Ammon's horn (tissue), 1 donor: ENCODE measurements around the gene NXN.
"Not testable (repeated sequence)": the region's sequence is repeated elsewhere in the genome, so short reads cannot be mapped to it uniquely, and the experiment has no call there.

Experiments
- DNase-seq: peaks from one replicate; pipeline ENCODE4 v3.0.0-alpha.2; 2016; ENCODE audit warnings: low spot score

NXN gene

DNA sequence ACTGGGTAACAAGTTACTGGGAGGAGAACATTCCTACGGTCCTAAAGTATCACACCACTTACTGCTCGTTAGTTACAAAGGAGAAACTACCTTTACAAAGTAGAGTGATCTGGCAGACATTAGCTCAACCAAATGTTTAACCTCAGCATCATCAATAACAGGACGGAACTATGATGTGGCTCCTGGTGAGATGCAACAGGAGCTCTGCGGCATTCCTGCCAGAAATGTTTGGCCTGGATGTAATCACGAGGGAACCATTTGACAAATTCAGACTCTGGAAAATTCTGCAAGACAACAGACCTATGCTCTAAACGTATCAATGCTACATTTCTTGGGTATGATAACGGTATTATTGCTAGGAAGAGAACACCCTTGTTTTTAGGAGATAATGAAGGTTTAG lies 117.0 kb downstream of the NXN start:
- no peak for DNase-seq

GRCh38 chr17:861364-861763 lies 118.2 kb downstream of the NXN start:
- DNase-seq, result no peak

DNA sequence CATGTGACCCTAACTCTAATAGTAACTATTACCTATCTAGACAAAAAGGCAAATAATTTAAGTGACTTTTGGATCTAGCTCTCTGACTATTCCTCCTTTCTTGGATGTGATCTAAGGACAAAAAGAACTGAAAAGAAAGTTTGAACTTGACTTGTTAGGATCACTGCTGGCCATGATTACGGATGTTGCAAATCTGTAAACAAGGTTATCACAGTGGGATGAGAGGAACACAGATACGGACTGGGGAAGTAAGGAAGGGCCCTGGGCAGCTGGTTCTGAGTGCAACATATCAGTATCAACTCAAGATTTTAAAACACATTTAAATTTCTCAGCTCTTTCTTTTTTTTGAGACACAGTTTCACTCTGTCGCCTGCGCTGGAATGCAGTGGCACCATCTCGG lies 118.8 kb downstream of the NXN start:
- no peak for DNase-seq

- no peak for DNase-seq
These were observed 119.8 kb downstream of the NXN start for GRCh38 chr17:859824-860195.

- DNase-seq, result no peak
These were observed 120.3 kb downstream of the NXN start for GRCh38 chr17:859061-859823.

DNA sequence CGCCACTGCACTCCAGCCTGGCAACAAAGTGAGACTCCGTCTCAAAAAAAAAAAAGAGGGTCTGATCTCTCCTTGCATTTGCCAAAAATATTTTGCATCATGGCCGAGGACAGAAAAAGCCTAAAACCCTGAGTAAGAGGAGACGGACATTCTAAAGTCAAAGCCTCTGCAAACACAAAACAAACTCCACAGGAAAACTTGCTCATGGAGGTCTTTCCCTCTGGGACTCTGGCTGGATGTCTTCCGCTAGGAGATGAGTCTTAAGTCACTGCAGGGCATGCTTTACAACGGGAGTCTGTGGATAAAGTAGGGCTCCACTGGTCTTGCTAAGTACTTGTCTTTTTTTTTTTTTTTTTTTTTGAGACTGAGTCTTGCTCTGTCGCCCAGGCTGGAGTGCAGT lies 123.4 kb downstream of the NXN start:
- no peak for DNase-seq

DNA sequence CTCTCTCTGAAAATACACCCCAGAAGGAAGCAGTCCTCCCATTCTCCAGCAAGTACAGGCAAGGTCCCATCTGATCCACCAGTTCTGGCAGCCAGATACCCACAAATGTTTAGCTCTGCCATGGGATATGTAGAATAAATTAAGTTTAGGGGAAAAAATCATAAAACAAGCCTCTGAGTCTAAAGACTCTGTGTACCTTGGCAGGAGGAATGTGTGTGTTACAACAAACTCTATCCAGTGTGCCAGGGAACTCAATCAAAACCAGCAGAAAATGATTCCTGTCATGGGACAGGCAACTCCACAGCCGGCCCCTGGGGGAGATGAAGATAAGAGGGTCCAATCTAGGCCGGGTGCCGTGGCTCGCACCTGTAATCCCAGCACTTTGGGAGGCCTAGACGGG lies 124.0 kb downstream of the NXN start:
- no peak for DNase-seq

DNA sequence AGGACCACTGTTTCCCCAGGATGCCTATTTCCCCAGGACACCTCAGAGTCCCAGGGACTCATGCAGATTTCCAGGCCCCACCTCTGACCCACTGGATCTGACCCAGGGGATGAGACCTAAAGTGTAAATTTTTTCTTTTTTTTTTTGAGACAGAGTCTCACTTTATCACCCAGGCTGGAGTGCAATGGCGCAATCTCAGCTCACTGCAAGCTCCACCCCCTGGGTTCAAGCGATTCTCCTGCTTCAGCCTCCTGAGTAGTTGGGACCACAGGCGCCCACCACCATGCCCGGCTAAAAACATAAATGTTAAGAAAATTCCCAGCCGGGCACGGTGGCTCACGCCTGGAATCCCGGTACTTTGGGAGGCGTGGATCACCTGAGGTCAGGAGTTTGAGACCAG lies 126.7 kb downstream of the NXN start:
- DNase-seq, result not testable (repeated sequence)

GRCh38 chr17:852349-852748 lies 127.2 kb downstream of the NXN start:
- no peak for DNase-seq

GRCh38 chr17:851924-852323 lies 127.7 kb downstream of the NXN start:
- no peak for DNase-seq

DNA sequence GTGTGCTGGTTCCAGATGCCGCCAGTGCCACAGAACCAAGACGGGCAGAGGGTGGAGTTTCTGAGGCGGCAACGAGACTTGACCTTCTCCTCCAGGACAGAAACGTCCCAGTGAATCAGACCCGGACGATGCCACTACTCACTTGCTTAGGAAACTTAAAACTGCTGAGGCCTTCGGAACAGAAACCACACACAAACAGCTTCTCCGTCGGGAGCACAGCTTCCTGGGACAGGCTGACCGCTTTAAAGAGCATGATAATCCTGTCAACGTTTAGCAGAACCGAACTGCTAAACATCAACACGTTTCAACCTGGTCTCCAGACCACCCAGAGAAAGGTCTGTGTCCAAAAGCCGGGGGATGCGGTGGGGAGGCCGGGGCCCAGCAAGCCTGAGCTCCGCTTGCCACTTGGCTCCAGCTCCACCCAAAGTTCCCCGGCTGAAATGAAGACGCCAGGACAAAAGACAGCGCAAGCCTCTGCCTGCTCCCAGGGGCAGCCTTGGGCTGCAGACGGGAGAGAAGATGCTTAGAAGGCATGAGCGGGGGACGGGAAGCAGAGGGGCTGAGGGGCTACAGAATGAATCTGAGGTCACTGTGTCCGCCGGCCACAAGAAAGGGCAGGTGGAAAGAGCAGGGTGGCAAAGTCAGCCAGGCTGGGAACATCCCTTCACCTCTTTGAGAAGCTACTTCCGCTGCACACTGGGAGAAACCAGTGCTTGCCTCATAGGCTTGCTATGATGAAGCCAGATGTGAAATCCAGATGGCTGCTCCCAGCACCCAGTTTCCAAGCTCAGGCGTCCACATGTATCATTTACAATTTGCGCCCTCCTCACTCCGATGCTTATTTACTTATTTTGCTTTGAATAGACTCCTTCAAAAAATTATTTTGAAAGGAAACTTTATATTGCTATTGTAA lies 128.5 kb downstream of the NXN start:
- DNase-seq, result no peak

DNA sequence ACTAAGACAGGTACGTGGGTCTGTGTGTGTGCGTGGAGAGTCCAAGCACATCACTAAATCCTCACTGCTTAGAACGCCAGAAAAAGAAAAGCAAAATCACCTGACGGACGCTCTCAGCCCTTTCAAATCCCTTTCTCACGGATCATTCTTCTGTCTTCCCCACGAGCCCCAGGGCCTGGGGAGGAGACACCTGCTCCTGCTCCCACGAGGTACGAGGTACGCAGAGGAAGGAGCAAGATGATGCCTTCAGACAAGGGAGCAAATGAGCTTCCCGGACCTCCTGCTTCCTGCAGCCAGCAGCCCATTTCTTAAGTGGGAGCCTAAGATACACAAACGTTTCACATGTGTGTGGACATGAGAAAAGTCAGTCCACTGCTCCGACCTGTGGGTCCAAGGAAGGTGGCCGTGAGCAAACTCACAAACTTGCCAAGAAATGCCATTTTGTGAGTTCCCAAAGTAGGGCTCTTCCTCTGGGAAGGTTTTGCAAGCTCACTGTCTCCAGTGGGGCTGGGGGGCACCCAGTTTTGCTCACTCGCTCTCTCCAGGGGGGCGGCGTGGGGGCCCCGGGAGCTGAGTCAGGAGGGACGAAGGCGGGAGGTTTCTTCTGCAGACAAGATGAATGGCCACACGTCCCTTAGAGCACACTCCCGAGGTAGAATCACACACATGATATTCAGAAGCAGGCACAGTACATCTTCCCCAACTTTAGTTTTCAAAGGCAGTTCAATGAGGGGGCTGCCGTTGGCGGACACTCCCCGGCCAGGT lies 129.3 kb downstream of the NXN start:
- DNase-seq, result no peak

DNA sequence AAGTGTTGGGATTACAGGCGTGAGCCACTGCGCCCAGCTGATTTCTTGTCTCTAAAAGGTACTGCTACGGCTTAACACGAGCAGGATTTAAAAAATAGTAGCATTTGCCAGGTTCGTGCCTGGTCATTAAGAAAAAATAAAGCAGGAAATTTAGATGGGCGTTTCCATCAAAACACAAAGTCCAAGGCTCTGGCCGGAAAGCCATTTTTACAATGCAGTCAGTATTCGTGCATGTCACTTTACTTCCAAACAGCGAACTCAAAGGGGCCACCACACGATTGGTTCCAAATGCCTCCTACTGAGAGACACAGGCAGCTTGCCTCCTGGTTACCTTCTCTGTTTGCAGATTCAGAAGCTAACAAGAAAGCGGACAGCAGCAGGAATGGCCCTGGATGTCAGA lies 131.2 kb downstream of the NXN start:
- no peak for DNase-seq

- DNase-seq, result no peak
These were observed 132.4 kb downstream of the NXN start for GRCh38 chr17:846901-847843.

- DNase-seq, result no peak
These were observed 138.3 kb downstream of the NXN start for GRCh38 chr17:841313-841712.

DNA sequence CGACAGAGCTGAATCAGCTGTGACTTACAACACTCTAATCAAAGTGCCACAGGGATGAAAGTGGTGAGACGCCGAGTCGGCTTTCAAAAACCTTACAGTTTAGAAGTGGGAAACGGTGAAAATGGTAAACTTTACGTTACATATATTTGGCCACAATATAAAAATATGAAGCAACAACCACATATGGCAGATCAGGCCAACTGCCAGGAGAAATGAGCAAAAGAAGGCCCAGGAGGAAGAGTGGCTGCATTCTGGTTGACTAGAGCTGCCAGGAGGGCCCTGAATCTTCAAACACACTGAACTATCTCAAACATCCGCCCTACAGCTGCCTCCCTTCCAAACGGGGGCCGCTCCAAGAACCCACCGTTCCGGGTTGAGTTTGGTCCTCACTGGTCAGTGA lies 141.1 kb downstream of the NXN start:
- DNase-seq, result no peak

GRCh38 chr17:836151-836550 lies 143.4 kb downstream of the NXN start:
- no peak for DNase-seq

DNA sequence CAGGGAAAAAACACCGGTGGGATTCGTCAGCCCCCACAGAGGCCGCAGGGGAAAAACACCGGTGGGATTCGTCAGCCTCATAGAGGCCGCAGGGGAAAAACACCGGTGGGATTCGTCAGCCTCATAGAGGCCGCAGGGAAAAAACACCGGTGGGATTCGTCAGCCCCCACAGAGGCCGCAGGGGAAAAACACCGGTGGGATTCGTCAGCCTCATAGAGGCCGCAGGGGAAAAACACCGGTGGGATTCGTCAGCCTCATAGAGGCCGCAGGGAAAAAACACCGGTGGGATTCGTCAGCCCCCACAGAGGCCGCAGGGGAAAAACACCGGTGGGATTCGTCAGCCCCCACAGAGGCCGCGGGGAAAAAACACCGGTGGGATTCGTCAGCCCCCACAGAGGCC lies 143.9 kb downstream of the NXN start:
- not testable (repeated sequence) for DNase-seq

DNA sequence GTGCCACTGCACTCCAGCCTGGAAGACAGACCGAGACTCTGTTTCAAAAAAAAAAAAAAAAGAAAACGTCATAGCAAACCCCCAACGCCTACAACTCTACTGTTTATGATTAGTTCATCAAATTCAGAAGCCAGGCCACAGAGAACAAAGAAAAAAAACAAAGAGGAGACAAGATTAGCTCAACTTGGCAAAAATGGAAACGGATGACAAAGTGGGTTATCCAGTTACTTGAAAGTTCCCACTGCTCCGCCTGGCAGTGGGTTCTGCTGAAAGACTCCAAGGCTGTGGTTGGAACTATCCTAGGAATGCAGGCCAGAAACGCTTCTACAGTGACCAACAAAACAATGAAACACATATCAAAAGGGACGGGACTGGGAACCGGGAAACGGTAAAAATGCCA lies 144.3 kb downstream of the NXN start:
- no peak for DNase-seq

DNA sequence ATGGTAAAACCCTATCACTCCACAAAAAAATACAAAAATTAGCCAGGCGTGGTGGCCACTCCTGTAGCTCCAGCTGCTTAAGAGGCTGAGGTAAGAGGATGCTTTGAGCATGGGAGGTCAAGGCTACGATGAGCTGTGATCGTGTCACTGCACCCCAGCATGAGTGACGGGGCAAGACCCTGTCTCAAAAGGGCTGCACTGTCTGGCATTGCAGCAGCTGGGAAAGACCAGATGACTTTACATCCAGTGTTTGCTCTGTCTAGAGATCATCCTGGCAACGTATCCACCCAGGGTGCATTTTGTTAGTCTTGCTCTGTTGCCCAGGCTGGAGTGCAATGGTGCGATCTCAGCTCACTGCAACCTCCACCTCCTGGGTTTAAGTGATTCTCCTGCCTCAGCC lies 145.4 kb downstream of the NXN start:
- DNase-seq, result no peak

DNA sequence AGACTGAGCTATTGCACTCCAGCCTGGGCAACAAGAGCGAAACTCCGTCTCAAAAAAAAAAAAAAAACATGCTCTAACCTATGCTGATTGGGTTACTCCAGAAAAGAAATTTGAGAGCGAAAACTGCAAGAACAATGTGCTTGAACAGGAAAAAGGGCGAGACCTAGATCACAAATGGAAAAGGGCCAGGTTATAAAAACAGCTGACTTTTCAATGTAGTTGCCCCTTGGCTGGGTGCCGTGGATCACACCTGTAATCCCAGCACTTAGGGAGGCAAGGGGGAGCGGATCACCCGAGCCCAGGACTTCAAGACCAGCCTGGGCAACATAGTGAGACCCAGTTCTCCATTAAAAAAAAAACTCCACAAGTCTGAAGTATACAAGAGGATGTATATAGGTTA lies 148.6 kb downstream of the NXN start:
- no peak for DNase-seq

- no peak for DNase-seq
These were observed 149.2 kb downstream of the NXN start for GRCh38 chr17:830381-830780.
